ENCODE data around the gene CCDC157.

GRCh38 chr22:30413001-30413400 is 56.2 kb downstream of the CCDC157 start:
- TF ChIP-seq CTCF (IDR thresholded peaks at IDR 0.05) (no peak), POLR2AphosphoS5 (IDR thresholded peaks at IDR 0.05) (no peak), POLR2A (IDR thresholded peaks at IDR 0.05) (no peak), EP300 (IDR thresholded peaks at IDR 0.05) (no peak)

Data from suprapubic skin (tissue), 4 donors.